Hepatic stellate cell (primary cell): ENCODE data around the gene CFAP69.
"Not testable (repeated sequence)": the region's sequence is repeated elsewhere in the genome, so short reads cannot be mapped to it uniquely, and the experiment has no call there.

Experiments
- DNase-seq: peaks from one replicate; pipeline ENCODE4 v3.0.0; 2011; ENCODE audit warnings: low spot score

Gene CFAP69

GRCh38 chr7:90346336-90347125, 101.6 kb downstream of the CFAP69 start, which contains the start of gene GTPBP10:
GTPBP10 (plus strand) TSS chr7:90346716; CDS start chr7:90346742, 26 bp downstream.
- peak; percentile 91 for DNase-seq

GRCh38 chr7:90347759-90348158, 102.8 kb downstream of the CFAP69 start:
- no peak for DNase-seq

GRCh38 chr7:90349305-90349704, 104.3 kb downstream of the CFAP69 start:
- DNase-seq, result no peak

GRCh38 chr7:90350032-90350431, 105.1 kb downstream of the CFAP69 start:
- not testable (repeated sequence) for DNase-seq

- no peak for DNase-seq
Observed at GRCh38 chr7:90351987-90352386, 107.0 kb downstream of the CFAP69 start.
